ENCODE results near the gene FARP1. TPM values are rescaled to one million over a fixed set of nuclear protein-coding genes. Genes with fewer than 3 reads are reported as not detected.

FARP1 gene
- polyA plus RNA-seq, 1 of the 3 experiments (the other 2 are of a cell fraction), result 12.0 TPM

GRCh38 chr13:98332691-98333090 is 189.8 kb downstream of the FARP1 start:
- Histone ChIP-seq H3K79me2 (ENCODE audit: insufficient read depth) (peaks cover 5% of the 10 kb centered on the region; the same call in 1 of the 2 replicates), H3K27ac (ENCODE audit: low read depth in 2 of 2, low read length in 1 of 2) (no peak overlapping the region), H3K4me1 (ENCODE audit: control insufficient read depth in 1 of 2, insufficient read depth in 2 of 2, low read depth in 1 of 2, low read length in 1 of 2) (peaks cover 4 to 5% of the 10 kb centered on the region in 2 experiments; a peak in 2 of 4 replicates), H3K9ac (no peak overlapping the region), H3K36me3 (replicated peaks in 1 of 2; ENCODE audit: control insufficient read depth in 1 of 2, insufficient read depth in 2 of 2, low read length in 1 of 2) (no peaks in the 10 kb centered on the region), H3K9me3 (no peaks in the 10 kb centered on the region), H4K20me1 (ENCODE audit: insufficient read depth) (no peaks in the 10 kb centered on the region), H3K4me2 (no peak overlapping the region), H3K4me3 (ENCODE audit: low read depth in 2 of 2, low read length in 1 of 2) (no peak overlapping the region), H3K27me3 (ENCODE audit: insufficient read depth) (no peaks in the 10 kb centered on the region), H3F3A (replicated peaks; ENCODE audit: insufficient read depth) (no peaks in the 10 kb centered on the region), H3K9me2 (no peaks in the 10 kb centered on the region), H2AFZ (ENCODE audit: low read depth) (no peak overlapping the region)
- POLR2A ChIA-PET, result no interaction called here
- WGBS (ENCODE audit: low lambda C conversion rate), result 99% methylated on average over 5 of the region's 5 CpGs
- DNase-seq, result no peak
- CTCF ChIA-PET, result no interaction called here
- TF ChIP-seq JUND (IDR thresholded peaks at IDR 0.05) (no peak), TAF1 (IDR thresholded peaks at IDR 0.05; ENCODE audit: borderline replicate concordance, low read depth, low read length) (no peak), MAX (IDR thresholded peaks at IDR 0.05; ENCODE audit: low read depth) (no peak), SIN3A (IDR thresholded peaks at IDR 0.05; ENCODE audit: borderline replicate concordance, low read depth, low read length) (no peak), MXI1 (IDR thresholded peaks at IDR 0.05; ENCODE audit: low read depth, low read length) (no peak), TEAD4 (IDR thresholded peaks at IDR 0.05; ENCODE audit: borderline replicate concordance, insufficient read depth) (no peak), SMC3 (IDR thresholded peaks at IDR 0.05; ENCODE audit: low read depth, low read length) (no peak), RCOR1 (IDR thresholded peaks at IDR 0.05; ENCODE audit: low read length) (no peak), ZBTB33 (IDR thresholded peaks at IDR 0.05; ENCODE audit: borderline replicate concordance, low read depth) (no peak), EZH2phosphoT487 (IDR thresholded peaks at IDR 0.05; ENCODE audit: borderline replicate concordance, low read depth) (no peak), TCF12 (IDR thresholded peaks at IDR 0.05) (no peak)

GRCh38 chr13:98333486-98333885 is 190.6 kb downstream of the FARP1 start:
- CTCF ChIA-PET, result interaction anchor here (0.7 kb wide), 1 partner anchor 12 kb away, joined by 3 read pairs; no protein-coding TSS in a partner anchor
- Histone ChIP-seq H3K9me2 (no peaks in the 10 kb centered on the region), H3K4me2 (no peak overlapping the region), H3K4me1 (ENCODE audit: control insufficient read depth in 1 of 2, insufficient read depth in 2 of 2, low read depth in 1 of 2, low read length in 1 of 2) (no peaks in the 10 kb centered on the region; a peak in 1 of 4 replicates), H4K20me1 (ENCODE audit: insufficient read depth) (no peaks in the 10 kb centered on the region), H3K9ac (no peak overlapping the region), H2AFZ (ENCODE audit: low read depth) (no peak overlapping the region), H3K27me3 (ENCODE audit: insufficient read depth) (no peaks in the 10 kb centered on the region), H3K79me2 (ENCODE audit: insufficient read depth) (peaks cover 5% of the 10 kb centered on the region; the same call in 1 of the 2 replicates), H3K27ac (ENCODE audit: low read depth in 2 of 2, low read length in 1 of 2) (no peak overlapping the region), H3K9me3 (no peaks in the 10 kb centered on the region), H3F3A (replicated peaks; ENCODE audit: insufficient read depth) (no peaks in the 10 kb centered on the region), H3K36me3 (replicated peaks in 1 of 2; ENCODE audit: control insufficient read depth in 1 of 2, insufficient read depth in 2 of 2, low read length in 1 of 2) (no peaks in the 10 kb centered on the region), H3K4me3 (ENCODE audit: low read depth in 2 of 2, low read length in 1 of 2) (no peak overlapping the region)
- WGBS (ENCODE audit: low lambda C conversion rate), result 93% methylated on average over 8 of the region's 12 CpGs
- POLR2A ChIA-PET, result no interaction called here
- no peak for DNase-seq
- TF ChIP-seq NFIC (IDR thresholded peaks at IDR 0.05; ENCODE audit: borderline replicate concordance) (no peak), SIN3A (IDR thresholded peaks at IDR 0.05; ENCODE audit: borderline replicate concordance, low read depth, low read length) (no peak), POLR2AphosphoS5 (IDR thresholded peaks at IDR 0.05; ENCODE audit: low read depth, low read length) (no peak), SMC3 (IDR thresholded peaks at IDR 0.05; ENCODE audit: low read depth, low read length) (no peak), TEAD4 (IDR thresholded peaks at IDR 0.05; ENCODE audit: borderline replicate concordance, insufficient read depth) (no peak), CTCF (IDR thresholded peaks at IDR 0.05) (no peak), RCOR1 (IDR thresholded peaks at IDR 0.05; ENCODE audit: low read length) (no peak), MEF2A (IDR thresholded peaks at IDR 0.05; ENCODE audit: borderline replicate concordance, low read depth) (no peak), ELF1 (IDR thresholded peaks at IDR 0.05) (no peak), FOXM1 (IDR thresholded peaks at IDR 0.05; ENCODE audit: low read depth) (no peak), EP300 (IDR thresholded peaks at IDR 0.05; ENCODE audit: borderline replicate concordance in 1 of 2, low read depth in 1 of 2, low read length in 1 of 2) (no peak), REST (IDR thresholded peaks at IDR 0.05; ENCODE audit: low read depth, low read length) (no peak), JUND (IDR thresholded peaks at IDR 0.05) (no peak)
